Duodenal mucosa (tissue), 2 donors: ENCODE results near the gene RAB29.

ENCODE experiments used
- H3K27ac ChIP-seq: one replicate; pipeline ENCODE4 v1.7.0; 2013; ENCODE audit warnings: low read depth, low read length
- H3K27me3 ChIP-seq, 2 donors: one replicate each; pipeline ENCODE4 v1.7.0; 2013; ENCODE audit warnings: low read length in 2 of 2, control low read depth in 1 of 2; ENCODE audit not compliant: insufficient read depth in 2 of 2, control insufficient read depth in 1 of 2
- H3K36me3 ChIP-seq, 2 donors: one replicate each; pipeline ENCODE4 v1.7.0; 2013; ENCODE audit warnings: low read length in 2 of 2, control low read depth in 1 of 2; ENCODE audit not compliant: insufficient read depth in 2 of 2, control insufficient read depth in 1 of 2
- H3K4me1 ChIP-seq, 2 donors: one replicate each; pipeline ENCODE4 v1.7.0; 2013; ENCODE audit warnings: low read length in 2 of 2, control low read depth in 1 of 2; ENCODE audit not compliant: insufficient read depth in 2 of 2, control insufficient read depth in 1 of 2
- H3K4me3 ChIP-seq, 2 donors: one replicate each; pipeline ENCODE4 v1.7.0; 2013; ENCODE audit warnings: low read length in 2 of 2, low read depth in 1 of 2
- H3K9ac ChIP-seq, 2 donors: one replicate each; pipeline ENCODE4 v1.7.0; 2013; ENCODE audit warnings: low read length in 2 of 2, low read depth in 1 of 2
- H3K9me3 ChIP-seq, 2 donors: one replicate each; pipeline ENCODE4 v1.7.0; 2013; ENCODE audit warnings: low read length in 2 of 2, control low read depth in 1 of 2; ENCODE audit not compliant: control insufficient read depth in 1 of 2

Gene RAB29

GRCh38 chr1:205749234-205750137, 25.8 kb downstream of the RAB29 start:
- Histone ChIP-seq H3K27me3 (no peaks in the 10 kb centered on the region), H3K4me3 (peak overlapping the region; percentile 81 to 93), H3K4me1 (peaks cover 24 to 28% of the 10 kb centered on the region in 2 donors), H3K27ac (peak overlapping the region; percentile 96), H3K9ac (peak overlapping the region; percentile 80 to 85), H3K36me3 (no peaks in the 10 kb centered on the region), H3K9me3 (no peaks in the 10 kb centered on the region)

- Histone ChIP-seq H3K9ac (peak overlapping the region; percentile 80 to 85), H3K4me1 (peaks cover 29 to 34% of the 10 kb centered on the region in 2 donors), H3K4me3 (peak overlapping the region; percentile 81 to 93), H3K9me3 (no peaks in the 10 kb centered on the region), H3K36me3 (no peaks in the 10 kb centered on the region), H3K27me3 (no peaks in the 10 kb centered on the region), H3K27ac (peak overlapping the region; percentile 96)
Measured at GRCh38 chr1:205748403-205749233, 26.7 kb downstream of the RAB29 start.

GRCh38 chr1:205746757-205747412, 28.4 kb downstream of the RAB29 start:
- Histone ChIP-seq H3K27ac (no peak overlapping the region), H3K36me3 (no peaks in the 10 kb centered on the region), H3K27me3 (no peaks in the 10 kb centered on the region), H3K4me3 (peak overlapping the region in 1 of 2 donors; percentile 81), H3K9ac (peak overlapping the region in 1 of 2 donors; percentile 9), H3K9me3 (no peaks in the 10 kb centered on the region), H3K4me1 (peaks cover 31 to 48% of the 10 kb centered on the region in 2 donors)

- Histone ChIP-seq H3K27ac (no peak overlapping the region), H3K4me1 (peaks cover 27 to 54% of the 10 kb centered on the region in 2 donors)
Measured at GRCh38 chr1:205744403-205744802, 30.9 kb downstream of the RAB29 start.

GRCh38 chr1:205743977-205744376, 31.3 kb downstream of the RAB29 start:
- Histone ChIP-seq H3K27me3 (no peaks in the 10 kb centered on the region), H3K27ac (no peak overlapping the region), H3K36me3 (no peaks in the 10 kb centered on the region), H3K9ac (no peak overlapping the region), H3K9me3 (no peaks in the 10 kb centered on the region), H3K4me1 (peaks cover 27 to 54% of the 10 kb centered on the region in 2 donors), H3K4me3 (no peak overlapping the region)

More at GRCh38 chr1:205744403-205744802, 30.9 kb downstream of the RAB29 start:
- H3K9me3 ChIP-seq, result no peaks in the 10 kb centered on the region
- H3K9ac ChIP-seq, result no peak overlapping the region
- no peaks in the 10 kb centered on the region for H3K27me3 ChIP-seq
- no peaks in the 10 kb centered on the region for H3K36me3 ChIP-seq
- no peak overlapping the region for H3K4me3 ChIP-seq

GRCh38 chr1:205741681-205742080, 33.6 kb downstream of the RAB29 start:
- no peak overlapping the region for H3K9ac ChIP-seq

GRCh38 chr1:205739348-205740160, 35.7 kb downstream of the RAB29 start:
- H3K9me3 ChIP-seq, result no peaks in the 10 kb centered on the region
- peaks cover 6 to 26% of the 10 kb centered on the region in 2 donors for H3K4me1 ChIP-seq
- no peaks in the 10 kb centered on the region for H3K36me3 ChIP-seq
- no peak overlapping the region for H3K9ac ChIP-seq
- no peaks in the 10 kb centered on the region for H3K27me3 ChIP-seq
- no peak overlapping the region for H3K4me3 ChIP-seq
- no peak overlapping the region for H3K27ac ChIP-seq

More at GRCh38 chr1:205741681-205742080, 33.6 kb downstream of the RAB29 start:
- peaks cover 11 to 40% of the 10 kb centered on the region in 2 donors for H3K4me1 ChIP-seq
- no peaks in the 10 kb centered on the region for H3K9me3 ChIP-seq
- H3K4me3 ChIP-seq, result no peak overlapping the region
- no peak overlapping the region for H3K27ac ChIP-seq
- no peaks in the 10 kb centered on the region for H3K36me3 ChIP-seq
- H3K27me3 ChIP-seq, result no peaks in the 10 kb centered on the region

GRCh38 chr1:205735218-205735617, 40.1 kb downstream of the RAB29 start:
- H3K36me3 ChIP-seq, result no peaks in the 10 kb centered on the region

GRCh38 chr1:205733438-205734175, 41.7 kb downstream of the RAB29 start:
- H3K36me3 ChIP-seq, result peaks cover 0 to 7% of the 10 kb centered on the region in 2 donors
- H3K9me3 ChIP-seq, result no peaks in the 10 kb centered on the region
- no peaks in the 10 kb centered on the region for H3K27me3 ChIP-seq
- no peak overlapping the region for H3K27ac ChIP-seq
- H3K4me3 ChIP-seq, result no peak overlapping the region
- H3K9ac ChIP-seq, result no peak overlapping the region
- no peaks in the 10 kb centered on the region for H3K4me1 ChIP-seq

More at GRCh38 chr1:205735218-205735617, 40.1 kb downstream of the RAB29 start:
- Histone ChIP-seq H3K4me1 (no peaks in the 10 kb centered on the region), H3K9ac (no peak overlapping the region), H3K27me3 (no peaks in the 10 kb centered on the region), H3K4me3 (no peak overlapping the region), H3K27ac (no peak overlapping the region), H3K9me3 (no peaks in the 10 kb centered on the region)
